ENCODE results near the gene LHFPL6. TPM values are rescaled to one million over a fixed set of nuclear protein-coding genes. Genes with fewer than 3 reads are reported as not detected.

The LHFPL6 gene
- total and polyA plus RNA-seq, 9 of the 15 experiments (the other 6 are each of a cell fraction or from before 2014, with no cell fraction given): 0.18 TPM; not detected in 8

GRCh38 chr13:39401046-39401705 is 201.8 kb downstream of the LHFPL6 start:
- no peaks in the 10 kb centered on the region for H3K27me3 ChIP-seq (ENCODE audit: control insufficient read depth in 2 of 2, insufficient read depth in 2 of 2, low read length in 2 of 2)
- H2AFZ ChIP-seq (ENCODE audit: low read depth, low read length): no peak overlapping the region
- H3K4me3 ChIP-seq: no peak overlapping the region
- H3K79me2 ChIP-seq (ENCODE audit: control insufficient read depth, insufficient read depth, low read length): no peaks in the 10 kb centered on the region
- 0% methylated on average over 3 of the region's 4 CpGs for WGBS (ENCODE audit: insufficient coverage, low coverage, missing lambda C conversion rate)
- no peaks in the 10 kb centered on the region for H3K9me3 ChIP-seq (replicated peaks; ENCODE audit: control insufficient read depth, insufficient read depth, low read depth, low read length)
- TF ChIP-seq POLR2AphosphoS2 (IDR thresholded peaks at IDR 0.05; ENCODE audit: low read length) (no peak), SNIP1 (IDR thresholded peaks at IDR 0.05; ENCODE audit: low read depth) (no peak), RBBP5 (IDR thresholded peaks at IDR 0.05; ENCODE audit: borderline replicate concordance, insufficient read depth, low read length, poor library complexity, severe bottlenecking) (no peak), FOXM1 (IDR thresholded peaks at IDR 0.05; ENCODE audit: low read depth) (no peak), FOXM1 (CRISPR knock-in tag; IDR thresholded peaks at IDR 0.05; ENCODE audit: low read depth) (no peak), ADNP (tag; IDR thresholded peaks at IDR 0.05) (no peak), CCNT2 (IDR thresholded peaks at IDR 0.05; ENCODE audit: borderline replicate concordance, extremely low read depth, insufficient read length, low read depth, low read length) (no peak), NCOR1 (IDR thresholded peaks at IDR 0.05) (no peak), ZNF696 (CRISPR knock-in tag; conservative IDR thresholded peaks at IDR 0.05) (no peak), TRIM28 (IDR thresholded peaks at IDR 0.05) (no peak), NR3C1 (CRISPR knock-in tag; IDR thresholded peaks at IDR 0.05) (no peak), STAT5B (CRISPR knock-in tag; IDR thresholded peaks at IDR 0.05) (no peak), YY1 (IDR thresholded peaks at IDR 0.05; ENCODE audit: borderline replicate concordance in 1 of 3, control insufficient read depth in 1 of 3, extremely low read depth in 1 of 3, insufficient read depth in 3 of 3, insufficient read length in 1 of 3, insufficient replicate concordance in 2 of 3, low read depth in 1 of 3, low read length in 2 of 3) (no peak), CBX2 (IDR thresholded peaks at IDR 0.05; ENCODE audit: insufficient read depth, low read length, poor library complexity, severe bottlenecking) (no peak), ZFPM2 (CRISPR knock-in tag; IDR thresholded peaks at IDR 0.05) (no peak), FOXJ2 (tag; IDR thresholded peaks at IDR 0.05) (no peak), RNF2 (IDR thresholded peaks at IDR 0.05) (no peak), MYNN (IDR thresholded peaks at IDR 0.05) (no peak), MYNN (CRISPR knock-in tag; IDR thresholded peaks at IDR 0.05) (no peak), MNT (conservative IDR thresholded peaks at IDR 0.05) (no peak), ETV1 (tag; conservative IDR thresholded peaks at IDR 0.05; ENCODE audit: low read depth) (no peak)
- in situ Hi-C loops (cut with MboI) (no loop called here), intact Hi-C loops (cut with micrococcal nuclease) (no loop called here)
- DNase-seq (ENCODE audit: extremely low read depth in 1 of 4, low spot score in 3 of 4): no peak
- BruUV-seq (replicated peaks): no TSS peak
- no peaks in the 10 kb centered on the region for H3K9me1 ChIP-seq (ENCODE audit: control insufficient read depth, insufficient read depth, low read length)
- POLR2A ChIA-PET: no interaction called here
- H3K4me2 ChIP-seq (ENCODE audit: insufficient read depth, low read length): no peak overlapping the region
- no peak for FAIRE-seq
- H3K36me3 ChIP-seq (ENCODE audit: control insufficient read depth, insufficient read depth, low read length): no peaks in the 10 kb centered on the region
- CTCF ChIA-PET (ENCODE audit: low intra/inter-chr PET ratio): no interaction called here
- no peak overlapping the region for H3K27ac ChIP-seq (ENCODE audit: extremely low read depth, low read depth, low read length)
- ATAC-seq: no peak
- no peak overlapping the region for H3K9ac ChIP-seq (ENCODE audit: insufficient read depth in 1 of 2, low read depth in 2 of 2, low read length in 2 of 2)
- H3K4me1 ChIP-seq (replicated peaks in 1 of 2; ENCODE audit: control insufficient read depth in 2 of 2, insufficient read depth in 2 of 2, low read length in 2 of 2): no peaks in the 10 kb centered on the region
- H4K20me1 ChIP-seq (replicated peaks; ENCODE audit: control insufficient read depth, insufficient read depth, low read length): no peaks in the 10 kb centered on the region
